ENCODE data around the gene RING1. TPM values are rescaled to one million over a fixed set of nuclear protein-coding genes. Genes with fewer than 3 reads are reported as not detected.
"Not testable (repeated sequence)": the region's sequence is repeated elsewhere in the genome, so short reads cannot be mapped to it uniquely, and the experiment has no call there.

The RING1 gene
- total RNA-seq, 1 donor from 2014 or later = 23.0 TPM

- DNase-seq (ENCODE audit: low read depth, low spot score) = no peak
Observed at GRCh38 chr6:33205191-33206026, 2.9 kb upstream of the RING1 start.

- DNase-seq (ENCODE audit: low read depth, low spot score) = no peak
Observed at GRCh38 chr6:33206027-33206863, 2.1 kb upstream of the RING1 start.

DNA sequence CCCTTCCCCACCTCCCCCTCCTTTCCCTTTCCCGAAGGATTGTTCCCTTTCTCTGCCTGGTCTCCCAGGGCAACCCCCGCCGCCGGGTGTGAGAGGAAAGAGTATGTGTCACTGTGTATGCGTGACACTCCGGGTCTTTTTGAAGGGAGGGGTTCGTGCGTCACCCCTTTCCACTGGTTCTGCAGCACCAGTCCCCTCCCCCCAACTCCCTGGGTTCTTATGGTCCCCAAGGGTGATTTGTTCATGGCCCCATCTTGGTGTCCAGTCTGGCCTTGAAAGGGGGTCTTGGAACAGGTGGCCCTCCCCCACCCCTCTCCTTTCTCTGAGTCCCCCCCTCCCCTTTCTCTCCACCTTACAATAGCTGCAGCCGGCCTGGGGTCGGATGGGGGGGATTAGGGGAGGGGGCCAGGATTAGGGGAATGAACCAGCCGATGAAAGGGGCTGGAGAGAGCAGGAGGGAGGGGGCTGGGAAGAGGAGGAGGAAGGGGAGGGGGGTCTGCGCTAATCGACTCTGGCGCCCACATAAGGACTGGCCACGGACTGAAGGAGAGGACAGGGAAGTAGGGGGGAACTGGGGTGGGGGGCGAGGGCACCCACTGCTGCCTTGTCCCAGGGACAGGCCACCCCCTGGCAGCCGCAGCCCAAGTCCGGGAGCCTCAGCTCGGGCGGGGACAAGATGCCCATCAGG is 1.3 kb upstream of the RING1 start:
- no peak for DNase-seq (ENCODE audit: low read depth, low spot score)

GRCh38 chr6:33207552-33208090 is 679 bp upstream of the RING1 start:
- DNase-seq (ENCODE audit: low read depth, low spot score) = no peak

DNA sequence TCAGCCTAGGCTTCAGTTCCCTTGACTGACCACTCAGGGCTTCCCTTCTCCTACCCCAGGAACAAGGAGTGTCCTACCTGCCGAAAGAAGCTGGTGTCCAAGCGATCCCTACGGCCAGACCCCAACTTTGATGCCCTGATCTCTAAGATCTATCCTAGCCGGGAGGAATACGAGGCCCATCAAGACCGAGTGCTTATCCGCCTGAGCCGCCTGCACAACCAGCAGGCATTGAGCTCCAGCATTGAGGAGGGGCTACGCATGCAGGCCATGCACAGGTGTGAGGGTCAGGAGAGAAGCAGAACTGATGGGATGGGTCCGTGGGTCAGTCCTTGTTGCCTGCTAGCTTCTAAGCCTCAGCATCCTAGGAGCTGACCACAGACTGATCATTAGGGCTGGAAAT is 1.6 kb downstream of the RING1 start:
- DNase-seq (ENCODE audit: low read depth, low spot score) = no peak

GRCh38 chr6:33211136-33211535 is 2.8 kb downstream of the RING1 start:
- no peak for DNase-seq (ENCODE audit: low read depth, low spot score)

DNA sequence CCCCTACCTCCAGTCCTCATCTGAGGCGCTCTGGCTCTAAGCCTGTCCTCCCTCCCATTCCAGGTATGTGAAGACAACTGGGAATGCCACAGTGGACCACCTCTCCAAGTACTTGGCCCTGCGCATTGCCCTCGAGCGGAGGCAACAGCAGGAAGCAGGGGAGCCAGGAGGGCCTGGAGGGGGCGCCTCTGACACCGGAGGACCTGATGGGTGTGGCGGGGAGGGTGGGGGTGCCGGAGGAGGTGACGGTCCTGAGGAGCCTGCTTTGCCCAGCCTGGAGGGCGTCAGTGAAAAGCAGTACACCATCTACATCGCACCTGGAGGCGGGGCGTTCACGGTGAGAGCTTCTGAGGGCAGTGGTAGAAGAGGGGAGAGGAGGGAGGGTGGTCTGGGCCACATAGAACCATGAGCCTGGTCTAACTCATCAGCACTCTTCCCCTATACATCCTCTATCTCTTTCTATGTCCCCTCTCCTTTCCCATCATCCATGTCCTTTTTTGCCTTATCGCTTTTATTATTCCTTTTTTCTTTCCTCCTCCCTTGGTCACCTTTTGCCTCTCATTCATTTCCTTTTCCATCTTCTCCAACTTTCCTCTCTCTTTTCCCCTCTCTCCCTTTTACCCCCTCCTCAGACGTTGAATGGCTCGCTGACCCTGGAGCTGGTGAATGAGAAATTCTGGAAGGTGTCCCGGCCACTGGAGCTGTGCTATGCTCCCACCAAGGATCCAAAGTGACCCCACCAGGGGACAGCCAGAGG is 3.5 kb downstream of the RING1 start:
- DNase-seq (ENCODE audit: low read depth, low spot score) = no peak

- no peak for DNase-seq (ENCODE audit: low read depth, low spot score)
Observed at GRCh38 chr6:33212857-33213165, 4.5 kb downstream of the RING1 start.

GRCh38 chr6:33213166-33213988 is 5.1 kb downstream of the RING1 start:
- DNase-seq (ENCODE audit: low read depth, low spot score) = no peak

- no peak for DNase-seq (ENCODE audit: low read depth, low spot score)
Observed at GRCh38 chr6:33213989-33214335, 5.7 kb downstream of the RING1 start.

DNA sequence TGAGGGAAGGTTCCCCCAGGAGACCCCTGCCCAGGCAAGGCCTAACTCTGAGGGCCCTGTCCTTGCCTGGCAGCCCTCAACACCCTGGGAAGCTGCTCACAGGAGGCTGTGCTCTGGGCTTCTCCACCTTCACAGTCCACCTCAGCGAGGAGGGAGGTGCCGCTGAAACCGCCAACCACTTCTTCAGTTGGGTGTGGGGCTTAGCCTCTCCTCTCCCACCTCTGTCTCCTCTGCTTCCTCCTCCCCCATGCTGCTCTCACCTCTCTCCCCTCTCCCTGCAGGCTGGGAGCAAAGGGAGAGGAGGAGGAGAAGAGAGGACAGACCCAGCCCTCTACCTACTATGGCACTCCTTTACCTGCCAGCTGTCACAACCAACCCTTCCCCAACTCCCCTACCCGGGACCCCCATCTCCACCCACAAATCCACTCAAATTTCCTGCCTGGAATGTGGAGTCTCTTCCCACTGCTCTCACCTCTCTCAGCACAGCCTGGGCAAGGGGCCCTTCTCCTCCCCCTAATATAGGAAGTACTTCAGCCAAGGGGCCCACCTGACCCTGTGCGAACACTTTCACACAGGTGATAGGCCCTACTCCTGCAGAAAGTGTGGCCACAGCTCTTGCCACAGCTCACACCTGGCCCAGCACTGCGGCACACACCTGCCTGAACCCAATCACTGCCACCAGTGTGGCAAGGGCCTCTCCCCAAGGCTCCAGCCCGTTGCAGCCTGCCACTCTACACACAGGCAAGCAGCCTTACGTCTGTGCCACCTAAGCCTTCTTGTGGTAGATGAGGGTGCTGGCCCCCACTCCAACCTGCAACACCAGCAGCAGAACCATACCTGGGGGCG is 7.2 kb downstream of the RING1 start:
- DNase-seq (ENCODE audit: low read depth, low spot score) = no peak

GRCh38 chr6:33216117-33216649 is 7.9 kb downstream of the RING1 start:
- no peak for DNase-seq (ENCODE audit: low read depth, low spot score)

- no peak for DNase-seq (ENCODE audit: low read depth, low spot score)
Observed at GRCh38 chr6:33217246-33217645, 8.9 kb downstream of the RING1 start.

DNA sequence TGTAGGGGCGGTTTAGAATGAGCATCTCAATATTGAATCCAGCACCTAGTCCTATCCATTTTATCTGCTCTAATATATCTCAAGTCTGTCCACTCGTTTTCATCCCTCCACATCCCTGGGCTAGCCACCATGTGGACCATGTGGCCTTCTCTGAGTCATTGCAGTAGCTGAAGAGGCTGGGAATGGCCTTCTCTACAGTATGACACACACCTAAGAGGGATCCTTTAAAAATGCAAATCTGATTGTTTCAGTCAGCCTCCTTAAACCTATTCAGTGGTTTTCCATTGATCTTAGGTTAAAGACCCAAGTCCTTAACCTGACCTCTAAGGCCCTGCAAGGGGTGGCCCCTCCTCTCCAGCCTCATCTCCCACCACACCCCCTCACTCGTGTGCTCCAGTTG is 9.4 kb downstream of the RING1 start:
- no peak for DNase-seq (ENCODE audit: low read depth, low spot score)

DNA sequence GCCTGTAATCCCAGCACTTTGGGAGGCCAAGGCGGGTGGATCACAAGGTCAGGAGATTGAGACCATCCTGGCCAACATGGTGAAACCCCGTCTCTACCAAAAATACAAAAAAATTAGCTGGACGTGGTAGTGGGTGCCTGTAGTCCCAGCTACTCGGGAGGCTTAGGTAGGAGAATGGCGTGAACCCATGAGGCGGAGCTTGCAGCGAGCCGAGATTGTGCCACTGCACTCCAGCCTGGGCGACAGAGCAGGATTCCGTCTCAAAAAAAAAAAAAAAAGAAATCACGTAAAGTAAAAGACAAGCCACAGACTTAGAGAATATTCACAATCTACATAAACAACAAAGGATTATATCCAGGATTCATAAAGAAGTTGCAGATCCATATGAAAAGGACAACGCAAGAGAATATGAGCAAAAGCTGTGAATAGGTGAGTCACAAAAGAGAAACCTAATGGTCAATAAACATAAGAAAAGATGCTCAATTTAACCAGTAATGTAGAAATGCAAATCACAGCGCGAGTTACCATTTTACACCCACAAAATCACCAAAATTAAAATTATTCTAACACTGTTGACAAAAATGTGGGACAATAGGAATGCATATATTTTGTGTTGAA is 18.3 kb downstream of the RING1 start:
- DNase-seq (ENCODE audit: low read depth, low spot score) = not testable (repeated sequence)

GRCh38 chr6:33235221-33235634 is 26.9 kb downstream of the RING1 start:
- DNase-seq (ENCODE audit: low read depth, low spot score) = no peak

GRCh38 chr6:33236328-33236727 is 28.0 kb downstream of the RING1 start:
- DNase-seq (ENCODE audit: low read depth, low spot score) = no peak

DNA sequence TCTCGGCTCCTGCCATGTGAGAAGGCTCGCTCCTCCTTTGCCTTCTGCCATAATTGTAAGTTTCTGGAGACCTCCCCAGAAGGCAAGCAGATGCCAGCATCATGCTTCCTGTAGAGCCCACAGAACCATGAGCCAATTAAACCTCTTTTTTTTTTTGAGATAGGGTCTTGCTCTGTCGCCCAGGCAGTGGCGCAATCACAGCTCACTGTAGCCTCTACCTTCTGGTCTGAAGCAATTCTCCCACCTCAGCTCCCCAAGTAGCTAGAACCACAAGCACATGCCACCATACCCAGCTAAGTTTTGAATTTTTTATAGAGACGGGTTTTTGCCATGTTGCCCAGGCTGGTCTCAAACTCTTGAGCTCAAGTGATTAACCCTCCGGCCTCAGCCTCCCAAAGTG is 28.6 kb downstream of the RING1 start:
- DNase-seq (ENCODE audit: low read depth, low spot score) = no peak

GRCh38 chr6:33237741-33238140 is 29.4 kb downstream of the RING1 start:
- DNase-seq (ENCODE audit: low read depth, low spot score) = no peak
